Panc1 (cell line): ENCODE results near the gene TSHZ1. TPM values are rescaled to one million over a fixed set of nuclear protein-coding genes. Genes with fewer than 3 reads are reported as not detected.
"Not testable (repeated sequence)": the region's sequence is repeated elsewhere in the genome, so short reads cannot be mapped to it uniquely, and the experiment has no call there.

Experiments used
- ATAC-seq: fragments of 200-7000 bp; cut with Tn5 transposase; 2 replicates; pipeline ENCODE4 v1.9.1; 2020; ENCODE audit warnings: mild to moderate bottlenecking, moderate library complexity
- BruUV-seq: library from RNA; stranded (reverse); fragments of 400-500 nt; replicated peaks from 2 replicates; lab custom pipeline; 2021; lab: Mats Ljungman, UMichigan
- CTCF ChIA-PET: fragments of 300-600 bp; sonication (Branson Sonifier 250); formaldehyde crosslinking; loops from one replicate; lab custom pipeline; 2022; ENCODE audit warnings: antibody characterized with exemption; lab: Charles Lee
- POLR2A ChIA-PET: fragments of 300-600 bp; sonication (Branson Sonifier 250); formaldehyde crosslinking; loops from one replicate; lab custom pipeline; 2022; ENCODE audit warnings: antibody characterized with exemption; lab: Charles Lee
- DNase-seq: peaks from one replicate; pipeline ENCODE4 v3.0.0-alpha.2; 2010; ENCODE audit warnings: low read depth, low spot score
- H3K27ac ChIP-seq: 2 replicates; pipeline ENCODE4 v1.5.1; 2011; ENCODE audit warnings: mild to moderate bottlenecking, low read length, inconsistent platforms
- H3K27me3 ChIP-seq: fragments of 200-500 bp; sonication (Bioruptor generic); 2 replicates; pipeline ENCODE4 v1.6.0; 2014; ENCODE audit warnings: low read length, inconsistent platforms; ENCODE audit not compliant: control insufficient read depth, insufficient read depth
- H3K36me3 ChIP-seq: fragments of 200-500 bp; sonication (Bioruptor generic); 2 replicates; pipeline ENCODE4 v1.5.1; 2014; ENCODE audit warnings: inconsistent platforms, mild to moderate bottlenecking, low read length, moderate library complexity; ENCODE audit not compliant: control insufficient read depth, insufficient read depth
- H3K4me1 ChIP-seq: 2 replicates; pipeline ENCODE4 v1.5.1; 2011; ENCODE audit warnings: inconsistent platforms, mild to moderate bottlenecking, low read length, moderate library complexity; ENCODE audit not compliant: control insufficient read depth, insufficient read depth
- H3K4me3 ChIP-seq, 2 experiments: 2 replicates each; pipeline ENCODE4 v1.5.1; 2011 to 2012; ENCODE audit warnings: low read depth in 2 of 2, low read length in 2 of 2, mild to moderate bottlenecking in 2 of 2, inconsistent platforms in 1 of 2, moderate library complexity in 1 of 2
- H3K9me3 ChIP-seq: fragments of 200-500 bp; sonication (Bioruptor generic); 2 replicates; pipeline ENCODE4 v1.5.1; 2014; ENCODE audit warnings: low read depth, mild to moderate bottlenecking, inconsistent platforms, low read length, moderate library complexity; ENCODE audit not compliant: control insufficient read depth, insufficient read depth
- CTCF ChIP-seq: fragments of 450-650 bp; IDR thresholded peaks from 2 replicates; pipeline ENCODE4 v1.5.1; 2017; ENCODE audit warnings: mild to moderate bottlenecking
- POLR2AphosphoS5 ChIP-seq: IDR thresholded peaks from 2 replicates; pipeline ENCODE4 v1.6.1; 2012; ENCODE audit warnings: mild to moderate bottlenecking, low read depth, low read length, moderate library complexity
- REST ChIP-seq, 2 experiments: IDR thresholded peaks; 2 replicates each; pipeline ENCODE4 v1.6.1; 2011 to 2012; ENCODE audit warnings: low read depth in 2 of 2, control low read depth in 1 of 2, low read length in 1 of 2, mild to moderate bottlenecking in 1 of 2, moderate library complexity in 1 of 2; ENCODE audit not compliant: insufficient read depth in 1 of 2
- SIN3A ChIP-seq: IDR thresholded peaks from 2 replicates; pipeline ENCODE4 v1.6.1; 2012; ENCODE audit warnings: low read depth, mild to moderate bottlenecking, low read length, moderate library complexity, borderline replicate concordance; ENCODE audit not compliant: insufficient read depth
- TCF7L2 ChIP-seq: IDR thresholded peaks from 2 replicates; pipeline ENCODE4 v1.6.1; 2011; ENCODE audit warnings: mild to moderate bottlenecking, low read depth, low read length, inconsistent platforms
- in situ Hi-C: cut with HindIII; loops from 2 replicates; pipeline ENCODE4 v1.10.0; 2016; ENCODE audit warnings: low sequenced_read_pairs, low pct_unique_long_range_greater_than_20kb
- intact Hi-C: fragments of 100-400 bp; cut with micrococcal nuclease; formaldehyde crosslinking; loops from one replicate; pipeline ENCODE4 v1.10.0; 2022; ENCODE audit not compliant: unreplicated experiment
- total RNA-seq: library from RNA; stranded (reverse); gene quantifications from one replicate; pipeline ENCODE4 v1.2.1, GENCODE V29; 2021; ENCODE audit not compliant: unreplicated experiment

TSHZ1 gene
- total RNA-seq, 1 experiment from 2014 or later = 10.0 TPM

- ChIA-PET CTCF (no interaction called here), POLR2A (no interaction called here)
- Histone ChIP-seq H3K36me3 (no peaks in the 10 kb centered on the region), H3K27me3 (no peaks in the 10 kb centered on the region), H3K9me3 (no peaks in the 10 kb centered on the region), H3K4me1 (no peaks in the 10 kb centered on the region), H3K4me3 (no peak overlapping the region), H3K27ac (no peak overlapping the region)
- in situ Hi-C loops = no loop called here
- DNase-seq (no peak), ATAC-seq (peak; percentile 72)
- no peak for TF ChIP-seq POLR2AphosphoS5
- intact Hi-C loops = no loop called here
- no TSS peak for BruUV-seq
Measured at GRCh38 chr18:75183524-75183923, 27.1 kb upstream of the TSHZ1 start.

- H3K4me1 ChIP-seq = no peaks in the 10 kb centered on the region
- TF ChIP-seq REST (IDR thresholded peaks at IDR 0.05; ENCODE audit: insufficient read depth in 1 of 2, low read depth in 2 of 2, low read length in 1 of 2) (no peak), POLR2AphosphoS5 (no peak), CTCF (no peak), TCF7L2 (no peak), SIN3A (no peak)
- H3K27ac ChIP-seq = no peak overlapping the region
- no peaks in the 10 kb centered on the region for H3K36me3 ChIP-seq
- CTCF ChIA-PET = no interaction called here
- intact Hi-C loops = no loop called here
- in situ Hi-C loops = no loop called here
- DNase-seq (no peak), ATAC-seq (no peak)
- H3K9me3 ChIP-seq = no peaks in the 10 kb centered on the region
- H3K27me3 ChIP-seq = no peaks in the 10 kb centered on the region
- H3K4me3 ChIP-seq = no peak overlapping the region
- no TSS peak for BruUV-seq
- POLR2A ChIA-PET = no interaction called here
Measured at GRCh38 chr18:75183973-75184493, 26.6 kb upstream of the TSHZ1 start.

- no peaks in the 10 kb centered on the region for H3K4me1 ChIP-seq
- H3K27me3 ChIP-seq = no peaks in the 10 kb centered on the region
- ChIA-PET POLR2A (no interaction called here), CTCF (no interaction called here)
- H3K36me3 ChIP-seq = no peaks in the 10 kb centered on the region
- intact Hi-C loops = no loop called here
- H3K9me3 ChIP-seq = no peaks in the 10 kb centered on the region
- ATAC-seq (no peak), DNase-seq (no peak)
- in situ Hi-C loops = no loop called here
- no TSS peak for BruUV-seq
- TF ChIP-seq POLR2AphosphoS5 = no peak
- H3K27ac ChIP-seq = no peak overlapping the region
- H3K4me3 ChIP-seq = no peak overlapping the region
Measured at GRCh38 chr18:75185460-75185859, 25.1 kb upstream of the TSHZ1 start.

- in situ Hi-C loops, H3K27ac ChIP-seq, ATAC-seq, intact Hi-C loops, H3K9me3 ChIP-seq, DNase-seq, H3K36me3 ChIP-seq, H3K4me3 ChIP-seq, POLR2A ChIA-PET, BruUV-seq, H3K4me1 ChIP-seq, H3K27me3 ChIP-seq: not testable (repeated sequence)
- CTCF ChIA-PET = interaction anchor here (0.6 kb wide), 1 partner anchor 49 kb away, joined by 3 read pairs; no protein-coding TSS in a partner anchor
Measured at GRCh38 chr18:75187702-75188101, 22.9 kb upstream of the TSHZ1 start.
